ENCODE measurements around the gene INPP5D. TPM values are rescaled to one million over a fixed set of nuclear protein-coding genes. Genes with fewer than 3 reads are reported as not detected.

Gene INPP5D
- total RNA-seq, 1 donor from 2014 or later: 14.7 TPM

- Histone ChIP-seq H2AFZ (ENCODE audit: low read depth, low read length) (no peak overlapping the region), H3K27ac (ENCODE audit: low read depth, low read length) (no peak overlapping the region), H3K4me2 (ENCODE audit: low read length) (no peak overlapping the region), H3K36me3 (ENCODE audit: insufficient read depth, low read length) (no peaks in the 10 kb centered on the region), H3K4me3 (ENCODE audit: insufficient read depth, low read depth, low read length) (no peak overlapping the region), H4K20me1 (ENCODE audit: insufficient read depth, low read length) (no peaks in the 10 kb centered on the region), H3K4me1 (ENCODE audit: insufficient read depth, low read length) (no peaks in the 10 kb centered on the region), H3K79me2 (ENCODE audit: insufficient read depth, low read length) (no peaks in the 10 kb centered on the region), H3K9ac (ENCODE audit: low read length) (no peak overlapping the region), H3K9me3 (ENCODE audit: insufficient read depth, low read depth, low read length) (no peaks in the 10 kb centered on the region), H3K27me3 (ENCODE audit: insufficient read depth, low read length) (no peaks in the 10 kb centered on the region)
- H3K9me3 Mint-ChIP-seq (ENCODE audit: unreplicated experiment): no peaks in the 10 kb centered on the region
- FAIRE-seq (no peak), DNase-seq (ENCODE audit: low read depth) (no peak)
- no peak overlapping the region for H3K4me3 Mint-ChIP-seq (ENCODE audit: unreplicated experiment)
- H3K4me1 Mint-ChIP-seq (ENCODE audit: low read depth, unreplicated experiment): no peaks in the 10 kb centered on the region
- no peaks in the 10 kb centered on the region for H3K36me3 Mint-ChIP-seq (ENCODE audit: low read depth, unreplicated experiment)
- H3K27me3 Mint-ChIP-seq (ENCODE audit: low read depth, unreplicated experiment): peaks cover 35% of the 10 kb centered on the region
- H3K27ac Mint-ChIP-seq (ENCODE audit: unreplicated experiment): no peak overlapping the region
- TF ChIP-seq CTCF (IDR thresholded peaks at IDR 0.05; ENCODE audit: insufficient read depth, low read depth, low read length) (no peak), EZH2 (IDR thresholded peaks at IDR 0.05; ENCODE audit: insufficient read depth, low read length) (no peak)
These were observed 64.4 kb downstream of the INPP5D start for GRCh38 chr2:233124421-233125080.

- H3K9ac ChIP-seq (ENCODE audit: low read length): no peak overlapping the region
- TF ChIP-seq EZH2 (IDR thresholded peaks at IDR 0.05; ENCODE audit: insufficient read depth, low read length): no peak
- TF ChIP-seq CTCF (IDR thresholded peaks at IDR 0.05; ENCODE audit: insufficient read depth, low read depth, low read length): no peak
- no peak for FAIRE-seq
These were observed 65.4 kb downstream of the INPP5D start for GRCh38 chr2:233125455-233126065.

More at GRCh38 chr2:233125455-233126065, 65.4 kb downstream of the INPP5D start:
- Mint-ChIP-seq H3K4me1 (ENCODE audit: low read depth, unreplicated experiment) (no peaks in the 10 kb centered on the region), H3K36me3 (ENCODE audit: low read depth, unreplicated experiment) (no peaks in the 10 kb centered on the region), H3K27ac (ENCODE audit: unreplicated experiment) (no peak overlapping the region), H3K4me3 (ENCODE audit: unreplicated experiment) (no peak overlapping the region), H3K27me3 (ENCODE audit: low read depth, unreplicated experiment) (peaks cover 32% of the 10 kb centered on the region), H3K9me3 (ENCODE audit: unreplicated experiment) (no peaks in the 10 kb centered on the region)
- Histone ChIP-seq H4K20me1 (ENCODE audit: insufficient read depth, low read length) (no peaks in the 10 kb centered on the region), H3K4me1 (ENCODE audit: insufficient read depth, low read length) (no peaks in the 10 kb centered on the region), H2AFZ (ENCODE audit: low read depth, low read length) (no peak overlapping the region), H3K36me3 (ENCODE audit: insufficient read depth, low read length) (no peaks in the 10 kb centered on the region), H3K4me3 (ENCODE audit: insufficient read depth, low read depth, low read length) (no peak overlapping the region), H3K27me3 (ENCODE audit: insufficient read depth, low read length) (no peaks in the 10 kb centered on the region), H3K79me2 (ENCODE audit: insufficient read depth, low read length) (no peaks in the 10 kb centered on the region), H3K27ac (ENCODE audit: low read depth, low read length) (no peak overlapping the region), H3K9me3 (ENCODE audit: insufficient read depth, low read depth, low read length) (no peaks in the 10 kb centered on the region), H3K4me2 (ENCODE audit: low read length) (no peak overlapping the region)
- DNase-seq (ENCODE audit: low read depth): no peak
